Liver (tissue), 3 donors: ENCODE measurements around the gene DENND2D.

ENCODE experiments used
- CTCF ChIP-seq: fragments of 150-350 bp; IDR thresholded peaks from 2 replicates; pipeline ENCODE4 v1.5.1; 2017; ENCODE audit warnings: improper control_type of control experiment, low read depth, low read length; ENCODE audit not compliant: missing input control
- JUND ChIP-seq, 2 donors: IDR thresholded peaks; 2 replicates each; pipeline ENCODE4 v1.6.1; 2016; ENCODE audit warnings: antibody characterized with exemption in 2 of 2
- MAX ChIP-seq: IDR thresholded peaks from 2 replicates; pipeline ENCODE4 v1.6.1; 2016; ENCODE audit warnings: antibody characterized with exemption
- NR2F2 ChIP-seq: IDR thresholded peaks from 2 replicates; pipeline ENCODE4 v1.6.1; 2016; ENCODE audit warnings: antibody characterized with exemption
- RAD21 ChIP-seq, 2 donors: IDR thresholded peaks; 2 replicates each; pipeline ENCODE4 v1.6.1; 2016; ENCODE audit warnings: antibody characterized with exemption in 2 of 2, mild to moderate bottlenecking in 2 of 2
- RXRA ChIP-seq, 2 donors: IDR thresholded peaks; 2 replicates each; pipeline ENCODE4 v1.6.1; 2017 to 2018; ENCODE audit warnings: antibody characterized with exemption in 2 of 2, mild to moderate bottlenecking in 1 of 2
- SP1 ChIP-seq: IDR thresholded peaks from 2 replicates; pipeline ENCODE4 v1.6.1; 2018; ENCODE audit warnings: antibody characterized with exemption, mild to moderate bottlenecking
- TAF1 ChIP-seq: conservative IDR thresholded peaks from 2 replicates; pipeline ENCODE4 v1.6.1; 2016; ENCODE audit warnings: antibody characterized with exemption, mild to moderate bottlenecking
- YY1 ChIP-seq: IDR thresholded peaks from 2 replicates; pipeline ENCODE4 v1.6.1; 2016; ENCODE audit warnings: antibody characterized with exemption, mild to moderate bottlenecking
- ZBTB33 ChIP-seq: IDR thresholded peaks from 2 replicates; pipeline ENCODE4 v1.6.1; 2016; ENCODE audit warnings: antibody characterized with exemption
- TF ChIP-seq, protein P1 (sequence below): IDR thresholded peaks from 2 replicates; pipeline ENCODE4 v1.6.1; 2016; ENCODE audit warnings: antibody characterized with exemption, mild to moderate bottlenecking
- TF ChIP-seq, protein P2 (sequence below): IDR thresholded peaks from 2 replicates; pipeline ENCODE4 v1.6.1; 2016; ENCODE audit warnings: antibody characterized with exemption
- donor health status: healthy.
- donor health status: healthy.

GRCh38 chr1:111236806-111237205 is 36.4 kb upstream of the DENND2D start:
- TF ChIP-seq CTCF (no peak), MAX (no peak), JUND (IDR thresholded peaks at IDR 0.05) (no peak), NR2F2 (no peak), SP1 (no peak), TAF1 (no peak), ZBTB33 (no peak), RAD21 (IDR thresholded peaks at IDR 0.05) (no peak), YY1 (no peak), RXRA (IDR thresholded peaks at IDR 0.05) (no peak)
- TF ChIP-seq, protein P1, sequence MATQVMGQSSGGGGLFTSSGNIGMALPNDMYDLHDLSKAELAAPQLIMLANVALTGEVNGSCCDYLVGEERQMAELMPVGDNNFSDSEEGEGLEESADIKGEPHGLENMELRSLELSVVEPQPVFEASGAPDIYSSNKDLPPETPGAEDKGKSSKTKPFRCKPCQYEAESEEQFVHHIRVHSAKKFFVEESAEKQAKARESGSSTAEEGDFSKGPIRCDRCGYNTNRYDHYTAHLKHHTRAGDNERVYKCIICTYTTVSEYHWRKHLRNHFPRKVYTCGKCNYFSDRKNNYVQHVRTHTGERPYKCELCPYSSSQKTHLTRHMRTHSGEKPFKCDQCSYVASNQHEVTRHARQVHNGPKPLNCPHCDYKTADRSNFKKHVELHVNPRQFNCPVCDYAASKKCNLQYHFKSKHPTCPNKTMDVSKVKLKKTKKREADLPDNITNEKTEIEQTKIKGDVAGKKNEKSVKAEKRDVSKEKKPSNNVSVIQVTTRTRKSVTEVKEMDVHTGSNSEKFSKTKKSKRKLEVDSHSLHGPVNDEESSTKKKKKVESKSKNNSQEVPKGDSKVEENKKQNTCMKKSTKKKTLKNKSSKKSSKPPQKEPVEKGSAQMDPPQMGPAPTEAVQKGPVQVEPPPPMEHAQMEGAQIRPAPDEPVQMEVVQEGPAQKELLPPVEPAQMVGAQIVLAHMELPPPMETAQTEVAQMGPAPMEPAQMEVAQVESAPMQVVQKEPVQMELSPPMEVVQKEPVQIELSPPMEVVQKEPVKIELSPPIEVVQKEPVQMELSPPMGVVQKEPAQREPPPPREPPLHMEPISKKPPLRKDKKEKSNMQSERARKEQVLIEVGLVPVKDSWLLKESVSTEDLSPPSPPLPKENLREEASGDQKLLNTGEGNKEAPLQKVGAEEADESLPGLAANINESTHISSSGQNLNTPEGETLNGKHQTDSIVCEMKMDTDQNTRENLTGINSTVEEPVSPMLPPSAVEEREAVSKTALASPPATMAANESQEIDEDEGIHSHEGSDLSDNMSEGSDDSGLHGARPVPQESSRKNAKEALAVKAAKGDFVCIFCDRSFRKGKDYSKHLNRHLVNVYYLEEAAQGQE, result no peak
- TF ChIP-seq, protein P2, sequence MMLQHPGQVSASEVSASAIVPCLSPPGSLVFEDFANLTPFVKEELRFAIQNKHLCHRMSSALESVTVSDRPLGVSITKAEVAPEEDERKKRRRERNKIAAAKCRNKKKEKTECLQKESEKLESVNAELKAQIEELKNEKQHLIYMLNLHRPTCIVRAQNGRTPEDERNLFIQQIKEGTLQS, result no peak
